OCI-LY1 (cell line): Measurements from ENCODE around the gene HHIPL1.

ENCODE experiments used
- H2AFZ ChIP-seq: fragments of 200-600 bp; sonication (generic), shearing (Covaris generic); 2 replicates; pipeline ENCODE4 v1.6.0; 2014; ENCODE audit warnings: antibody characterized with exemption, mild to moderate bottlenecking, low read length
- H3F3A ChIP-seq: fragments of 200-600 bp; sonication (generic), shearing (Covaris generic); 2 replicates; pipeline ENCODE4 v1.6.0; 2014; ENCODE audit warnings: mild to moderate bottlenecking, antibody characterized with exemption, low read length, moderate library complexity; ENCODE audit not compliant: insufficient read depth
- H3K27ac ChIP-seq: fragments of 200-600 bp; sonication (generic); 2 replicates; pipeline ENCODE4 v1.5.1; 2014; ENCODE audit warnings: low read length, mixed run types, mild to moderate bottlenecking, low read depth; ENCODE audit not compliant: poor library complexity, severe bottlenecking
- H3K27me3 ChIP-seq: fragments of 200-600 bp; sonication (generic); 2 replicates; pipeline ENCODE4 v1.6.0; 2014; ENCODE audit warnings: antibody characterized with exemption, mild to moderate bottlenecking, low read length, moderate library complexity; ENCODE audit not compliant: insufficient read depth
- H3K36me3 ChIP-seq: fragments of 200-600 bp; sonication (generic); 2 replicates; pipeline ENCODE4 v1.6.1; 2014; ENCODE audit warnings: mild to moderate bottlenecking, antibody characterized with exemption, low read length, moderate library complexity, mixed read lengths; ENCODE audit not compliant: insufficient read depth
- H3K4me1 ChIP-seq: fragments of 200-600 bp; sonication (generic); 2 replicates; pipeline ENCODE4 v1.5.1; 2014; ENCODE audit warnings: mild to moderate bottlenecking, low read length, moderate library complexity; ENCODE audit not compliant: insufficient read depth, severe bottlenecking
- H3K4me2 ChIP-seq: fragments of 200-600 bp; sonication (generic), shearing (Covaris generic); 2 replicates; pipeline ENCODE4 v1.6.1; 2014; ENCODE audit warnings: low read length
- H3K4me3 ChIP-seq: fragments of 200-600 bp; sonication (generic); 2 replicates; pipeline ENCODE4 v1.5.1; 2014; ENCODE audit warnings: low read length, low read depth, mild to moderate bottlenecking, mixed read lengths; ENCODE audit not compliant: poor library complexity, severe bottlenecking
- H3K79me2 ChIP-seq: fragments of 200-600 bp; shearing (Covaris generic); 2 replicates; pipeline ENCODE4 v1.6.1; 2016; ENCODE audit warnings: mixed run types, low read length, mixed read lengths; ENCODE audit not compliant: insufficient read depth
- H3K9ac ChIP-seq: fragments of 200-600 bp; sonication (generic), shearing (Covaris generic); 2 replicates; pipeline ENCODE4 v1.6.1; 2014; ENCODE audit warnings: mild to moderate bottlenecking, low read length, mixed read lengths
- H3K9me2 ChIP-seq: fragments of 200-600 bp; sonication (generic), shearing (Covaris generic); 2 replicates; pipeline ENCODE4 v1.6.1; 2014; ENCODE audit warnings: low read depth, mild to moderate bottlenecking, low read length, mixed read lengths
- H3K9me3 ChIP-seq: fragments of 200-600 bp; shearing (Covaris generic); 2 replicates; pipeline ENCODE4 v1.6.1; 2014; ENCODE audit warnings: low read length, mixed read lengths
- H4K20me1 ChIP-seq: fragments of 200-600 bp; sonication (generic), shearing (Covaris generic); 2 replicates; pipeline ENCODE4 v1.6.0; 2016; ENCODE audit warnings: mild to moderate bottlenecking, low read length; ENCODE audit not compliant: insufficient read depth
- EZH2 ChIP-seq: fragments of 200-600 bp; sonication (generic), shearing (Covaris generic); IDR thresholded peaks from 2 replicates; pipeline ENCODE4 v1.8.0; 2017; ENCODE audit warnings: borderline replicate concordance, mixed run types, mild to moderate bottlenecking, antibody characterized with exemption, low read length, moderate library complexity, mixed read lengths
- TF ChIP-seq, protein P1 (sequence below): fragments of 200-600 bp; sonication (generic), shearing (Covaris generic); IDR thresholded peaks from 2 replicates; pipeline ENCODE4 v1.5.1; 2017; ENCODE audit warnings: mild to moderate bottlenecking, antibody characterized with exemption, low read length, moderate library complexity, mixed read lengths

Gene HHIPL1

DNA sequence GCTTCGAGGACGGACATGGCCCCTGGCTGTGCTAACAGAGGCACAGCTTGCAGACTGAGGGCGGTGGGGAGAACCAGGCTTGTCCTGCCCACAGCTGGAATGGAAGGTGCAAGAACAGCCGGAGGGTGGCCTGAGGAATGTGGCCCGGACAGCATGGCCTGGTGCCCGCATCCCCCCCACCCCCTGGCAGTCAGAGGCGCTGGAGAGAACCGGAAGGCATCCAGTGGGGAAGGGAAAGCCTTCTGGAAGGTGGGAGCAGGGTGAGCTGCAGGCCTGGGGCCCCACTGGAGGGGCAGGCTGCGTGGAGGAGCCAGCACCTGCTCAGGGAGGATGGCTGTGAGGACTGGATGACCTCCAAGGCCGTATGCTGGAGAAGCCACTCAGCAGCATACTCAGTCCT, 31.0 kb downstream of the HHIPL1 start:
- Histone ChIP-seq H3K9me3 (no peaks in the 10 kb centered on the region), H3K9ac (no peak overlapping the region), H4K20me1 (no peaks in the 10 kb centered on the region), H3K4me2 (no peak overlapping the region), H2AFZ (no peak overlapping the region), H3K27me3 (peaks cover 11% of the 10 kb centered on the region; the same call in 1 of the 2 replicates), H3K27ac (no peak overlapping the region), H3K4me3 (no peak overlapping the region), H3F3A (no peaks in the 10 kb centered on the region), H3K36me3 (no peaks in the 10 kb centered on the region; the same call in 1 of the 2 replicates), H3K9me2 (no peaks in the 10 kb centered on the region), H3K79me2 (no peaks in the 10 kb centered on the region), H3K4me1 (no peaks in the 10 kb centered on the region)
- no peak for TF ChIP-seq EZH2
- TF ChIP-seq, protein P1, sequence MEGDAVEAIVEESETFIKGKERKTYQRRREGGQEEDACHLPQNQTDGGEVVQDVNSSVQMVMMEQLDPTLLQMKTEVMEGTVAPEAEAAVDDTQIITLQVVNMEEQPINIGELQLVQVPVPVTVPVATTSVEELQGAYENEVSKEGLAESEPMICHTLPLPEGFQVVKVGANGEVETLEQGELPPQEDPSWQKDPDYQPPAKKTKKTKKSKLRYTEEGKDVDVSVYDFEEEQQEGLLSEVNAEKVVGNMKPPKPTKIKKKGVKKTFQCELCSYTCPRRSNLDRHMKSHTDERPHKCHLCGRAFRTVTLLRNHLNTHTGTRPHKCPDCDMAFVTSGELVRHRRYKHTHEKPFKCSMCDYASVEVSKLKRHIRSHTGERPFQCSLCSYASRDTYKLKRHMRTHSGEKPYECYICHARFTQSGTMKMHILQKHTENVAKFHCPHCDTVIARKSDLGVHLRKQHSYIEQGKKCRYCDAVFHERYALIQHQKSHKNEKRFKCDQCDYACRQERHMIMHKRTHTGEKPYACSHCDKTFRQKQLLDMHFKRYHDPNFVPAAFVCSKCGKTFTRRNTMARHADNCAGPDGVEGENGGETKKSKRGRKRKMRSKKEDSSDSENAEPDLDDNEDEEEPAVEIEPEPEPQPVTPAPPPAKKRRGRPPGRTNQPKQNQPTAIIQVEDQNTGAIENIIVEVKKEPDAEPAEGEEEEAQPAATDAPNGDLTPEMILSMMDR, result no peak

DNA sequence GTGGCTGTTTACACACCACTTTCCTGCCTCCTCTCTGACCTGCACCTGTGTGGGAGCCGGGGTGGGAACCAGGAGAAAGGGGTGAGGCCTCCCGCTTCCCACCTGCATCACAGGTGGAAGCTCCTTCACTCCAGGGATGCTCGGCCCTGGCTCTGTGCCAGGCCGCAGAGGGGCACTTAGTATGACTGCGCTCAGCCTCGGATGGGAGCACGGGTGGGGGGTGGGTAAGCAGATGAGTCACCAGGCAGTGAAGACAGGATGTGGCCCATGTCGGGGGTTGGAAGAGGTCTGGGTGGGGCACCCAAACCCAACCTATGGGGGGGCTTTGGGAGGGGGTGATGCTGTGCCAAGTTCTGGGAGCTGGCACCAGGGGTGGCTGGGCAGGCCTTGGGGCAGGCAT, 31.7 kb downstream of the HHIPL1 start:
- Histone ChIP-seq H3K9me2 (no peaks in the 10 kb centered on the region), H4K20me1 (no peaks in the 10 kb centered on the region), H3F3A (no peaks in the 10 kb centered on the region), H3K9ac (no peak overlapping the region), H3K27me3 (peaks cover 7% of the 10 kb centered on the region; the same call in 1 of the 2 replicates), H3K36me3 (no peaks in the 10 kb centered on the region; the same call in 1 of the 2 replicates), H3K4me1 (no peaks in the 10 kb centered on the region), H3K4me2 (no peak overlapping the region), H3K27ac (no peak overlapping the region), H3K79me2 (no peaks in the 10 kb centered on the region), H2AFZ (no peak overlapping the region), H3K9me3 (no peaks in the 10 kb centered on the region), H3K4me3 (no peak overlapping the region)
- TF ChIP-seq EZH2, result no peak
- TF ChIP-seq, protein P1, result no peak

DNA sequence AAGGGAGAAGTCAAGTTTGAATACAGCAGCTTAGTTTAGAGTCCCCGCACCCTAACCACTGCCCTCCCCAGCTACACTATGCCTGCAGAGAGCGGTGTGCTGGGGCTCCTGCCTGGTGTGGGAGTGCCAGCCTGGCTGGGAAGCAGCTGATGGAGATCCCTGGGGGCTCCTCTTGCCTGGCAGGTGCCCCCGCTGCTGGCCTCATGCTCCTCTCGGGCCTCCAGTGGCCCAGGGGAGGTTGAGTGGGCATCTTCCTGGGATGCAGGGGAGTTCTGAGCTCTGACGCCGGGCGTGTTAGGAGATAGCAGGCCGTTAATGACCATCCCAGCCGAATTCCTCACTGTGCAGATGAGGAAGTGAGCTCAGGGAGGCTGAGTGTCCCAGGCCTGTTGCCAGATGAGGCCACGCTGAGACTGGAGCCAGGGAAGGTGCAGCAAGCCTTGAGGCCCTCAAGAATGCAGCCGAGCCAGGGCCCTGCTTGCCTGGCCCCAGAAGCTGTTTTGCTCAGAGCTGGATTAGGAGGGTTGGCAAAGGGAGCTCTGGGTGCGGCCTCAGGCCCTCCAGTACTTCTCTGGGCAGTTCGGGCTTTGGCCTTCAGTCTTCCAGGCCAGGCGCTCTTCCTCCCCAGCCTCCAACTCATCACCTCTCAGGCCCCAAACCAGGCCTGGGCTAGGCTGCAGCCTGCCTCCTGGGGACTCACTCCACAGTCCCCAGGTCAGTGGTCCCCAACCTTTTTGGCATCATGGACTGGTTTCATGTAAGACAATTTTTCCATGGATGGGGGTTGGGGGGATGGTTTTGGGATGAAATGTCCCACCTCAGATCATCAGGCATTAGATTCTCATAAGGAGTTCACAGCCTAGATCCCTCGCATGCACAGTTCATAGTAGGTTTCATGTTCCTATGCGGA, 32.6 kb downstream of the HHIPL1 start:
- Histone ChIP-seq H3K4me1 (no peaks in the 10 kb centered on the region), H3K27me3 (peaks cover 7% of the 10 kb centered on the region; the same call in 1 of the 2 replicates), H3K9me3 (no peaks in the 10 kb centered on the region), H3K9me2 (no peaks in the 10 kb centered on the region), H3K9ac (no peak overlapping the region), H3K4me3 (no peak overlapping the region), H2AFZ (no peak overlapping the region), H3K4me2 (no peak overlapping the region), H3K79me2 (no peaks in the 10 kb centered on the region), H4K20me1 (no peaks in the 10 kb centered on the region), H3K36me3 (no peaks in the 10 kb centered on the region; the same call in 1 of the 2 replicates), H3K27ac (no peak overlapping the region), H3F3A (no peaks in the 10 kb centered on the region)
- no peak for TF ChIP-seq EZH2
- TF ChIP-seq, protein P1, result no peak
